ENCODE measurements around the gene ARHGAP8. TPM values are rescaled to one million over a fixed set of nuclear protein-coding genes. Genes with fewer than 3 reads are reported as not detected.

ARHGAP8 gene
- total and polyA plus RNA-seq, 2 donors (not counting 3 experiments of a cell fraction or from before 2014, with no cell fraction given): not detected

- DNase-seq (ENCODE audit: low read depth, low spot score): no peak
- no peak for FAIRE-seq
- Histone ChIP-seq H3K9me1 (replicated peaks; ENCODE audit: control insufficient read depth, extremely low read depth, insufficient read depth, low read length) (no peaks in the 10 kb centered on the region), H3K79me2 (ENCODE audit: control insufficient read depth, insufficient read depth, low read length) (no peaks in the 10 kb centered on the region), H3K4me1 (ENCODE audit: control insufficient read depth, extremely low read depth, insufficient read depth, low read length) (no peaks in the 10 kb centered on the region), H3K4me3 (replicated peaks in 1 of 3; ENCODE audit: insufficient read depth in 1 of 3, low read depth in 1 of 3, low read length in 3 of 3) (no peak overlapping the region), H3K4me2 (ENCODE audit: insufficient read depth, low read length) (no peak overlapping the region), H2AFZ (ENCODE audit: low read depth, low read length) (no peak overlapping the region), H3K27ac (ENCODE audit: insufficient read depth, low read depth, low read length) (no peak overlapping the region), H3K36me3 (ENCODE audit: control insufficient read depth in 2 of 2, extremely low read depth in 1 of 2, insufficient read depth in 2 of 2, low read length in 2 of 2) (no peaks in the 10 kb centered on the region), H3K9ac (replicated peaks; ENCODE audit: extremely low read depth, insufficient read depth, low read length) (no peak overlapping the region), H3K27me3 (ENCODE audit: control insufficient read depth in 2 of 2, insufficient read depth in 2 of 2, low read length in 2 of 2) (no peaks in the 10 kb centered on the region), H4K20me1 (replicated peaks; ENCODE audit: control insufficient read depth, extremely low read depth, insufficient read depth, low read length) (no peaks in the 10 kb centered on the region), H3K9me3 (replicated peaks; ENCODE audit: control insufficient read depth, insufficient read depth, low read length) (no peaks in the 10 kb centered on the region)
- ChIA-PET POLR2A (no interaction called here), CTCF (no interaction called here)
- intact Hi-C loops (cut with micrococcal nuclease): no loop called here
- dilution Hi-C loops (cut with MboI; ENCODE audit: extremely low pct_ligation_motif_present, low sequenced_read_pairs): no loop called here
- no TSS peak for BruUV-seq (replicated peaks)
- TF ChIP-seq POLR2A (IDR thresholded peaks at IDR 0.05; ENCODE audit: low read depth, low read length): no peak
- TF ChIP-seq FOS (IDR thresholded peaks at IDR 0.05; ENCODE audit: borderline replicate concordance, insufficient read depth, low read length): no peak
- TF ChIP-seq, protein P1, sequence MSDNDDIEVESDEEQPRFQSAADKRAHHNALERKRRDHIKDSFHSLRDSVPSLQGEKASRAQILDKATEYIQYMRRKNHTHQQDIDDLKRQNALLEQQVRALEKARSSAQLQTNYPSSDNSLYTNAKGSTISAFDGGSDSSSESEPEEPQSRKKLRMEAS (IDR thresholded peaks at IDR 0.05; ENCODE audit: insufficient read depth, insufficient read length): no peak
- TF ChIP-seq GATA2 (IDR thresholded peaks at IDR 0.05; ENCODE audit: insufficient read depth, insufficient read length, low read depth, low read length): no peak
- TF ChIP-seq CTCF (IDR thresholded peaks at IDR 0.05; ENCODE audit: extremely low read depth in 1 of 2, insufficient read depth in 1 of 2, low read depth in 1 of 2, low read length in 2 of 2): no peak
- TF ChIP-seq MYC (IDR thresholded peaks at IDR 0.05; ENCODE audit: low read depth, low read length): no peak
- TF ChIP-seq EZH2 (IDR thresholded peaks at IDR 0.05; ENCODE audit: borderline replicate concordance, low read depth, low read length, severe bottlenecking): no peak
- TF ChIP-seq JUN (IDR thresholded peaks at IDR 0.05; ENCODE audit: borderline replicate concordance, insufficient read depth, insufficient read length, low read depth): no peak
- no peak for TF ChIP-seq POLR2AphosphoS5 (IDR thresholded peaks at IDR 0.05; ENCODE audit: insufficient read depth, low read depth, low read length)
Observed at GRCh38 chr22:44775862-44776261, 23.5 kb downstream of the ARHGAP8 start.
